GM19438 (cell line): ENCODE measurements around the gene TBCK.
"Not testable (repeated sequence)": the region's sequence is repeated elsewhere in the genome, so short reads cannot be mapped to it uniquely, and the experiment has no call there.

Source experiments
- ATAC-seq: cut with Tn5 transposase; IDR thresholded peaks from one replicate; pipeline ENCODE4 v1.9.1; 2021; ENCODE audit warnings: low read depth; ENCODE audit not compliant: unreplicated experiment

Gene TBCK

GRCh38 chr4:106136777-106137331 lies 179.2 kb downstream of the TBCK start:
- ATAC-seq, result no peak

- ATAC-seq, result no peak
These were observed 184.0 kb downstream of the TBCK start for GRCh38 chr4:106132045-106132444.

- no peak for ATAC-seq
These were observed 189.9 kb downstream of the TBCK start for GRCh38 chr4:106126062-106126461.

GRCh38 chr4:106119949-106120555 lies 196.0 kb downstream of the TBCK start:
- not testable (repeated sequence) for ATAC-seq

- no peak for ATAC-seq
These were observed 200.0 kb downstream of the TBCK start for GRCh38 chr4:106116025-106116424.

- no peak for ATAC-seq
These were observed 201.7 kb downstream of the TBCK start for GRCh38 chr4:106114270-106114669.

- ATAC-seq, result not testable (repeated sequence)
These were observed 204.1 kb downstream of the TBCK start for GRCh38 chr4:106111778-106112469.

GRCh38 chr4:106109929-106110328 lies 206.1 kb downstream of the TBCK start:
- ATAC-seq, result no peak

GRCh38 chr4:106105697-106106096 lies 210.3 kb downstream of the TBCK start:
- no peak for ATAC-seq

GRCh38 chr4:106104276-106104675 lies 211.7 kb downstream of the TBCK start:
- ATAC-seq, result no peak

- no peak for ATAC-seq
These were observed 219.6 kb downstream of the TBCK start for GRCh38 chr4:106096454-106096853.

GRCh38 chr4:106095408-106095807 lies 220.6 kb downstream of the TBCK start:
- ATAC-seq, result no peak

GRCh38 chr4:106092361-106093040 lies 223.5 kb downstream of the TBCK start:
- no peak for ATAC-seq

GRCh38 chr4:106090826-106091225 lies 225.2 kb downstream of the TBCK start:
- no peak for ATAC-seq

- no peak for ATAC-seq
These were observed 232.9 kb downstream of the TBCK start for GRCh38 chr4:106083065-106083464.

GRCh38 chr4:106080376-106080775 lies 235.6 kb downstream of the TBCK start:
- ATAC-seq, result no peak

GRCh38 chr4:106079616-106080015 lies 236.4 kb downstream of the TBCK start:
- ATAC-seq, result no peak

GRCh38 chr4:106065018-106065417 lies 251.0 kb downstream of the TBCK start:
- ATAC-seq, result no peak

- no peak for ATAC-seq
These were observed 253.0 kb downstream of the TBCK start for GRCh38 chr4:106063009-106063408.

GRCh38 chr4:106062452-106062875 lies 253.5 kb downstream of the TBCK start:
- no peak for ATAC-seq

- ATAC-seq, result no peak
These were observed 257.1 kb downstream of the TBCK start for GRCh38 chr4:106058921-106059320.
